SHP77 (cell line): ENCODE results near the gene MPPED1.

Experiments
- DNase-seq, 2 experiments: peaks; one replicate each; lab custom pipeline; 2025; lab: John Stamatoyannopoulos, UW

Gene MPPED1, protein sequence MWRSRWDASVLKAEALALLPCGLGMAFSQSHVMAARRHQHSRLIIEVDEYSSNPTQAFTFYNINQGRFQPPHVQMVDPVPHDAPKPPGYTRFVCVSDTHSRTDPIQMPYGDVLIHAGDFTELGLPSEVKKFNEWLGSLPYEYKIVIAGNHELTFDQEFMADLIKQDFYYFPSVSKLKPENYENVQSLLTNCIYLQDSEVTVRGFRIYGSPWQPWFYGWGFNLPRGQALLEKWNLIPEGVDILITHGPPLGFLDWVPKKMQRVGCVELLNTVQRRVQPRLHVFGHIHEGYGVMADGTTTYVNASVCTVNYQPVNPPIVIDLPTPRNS

DNA sequence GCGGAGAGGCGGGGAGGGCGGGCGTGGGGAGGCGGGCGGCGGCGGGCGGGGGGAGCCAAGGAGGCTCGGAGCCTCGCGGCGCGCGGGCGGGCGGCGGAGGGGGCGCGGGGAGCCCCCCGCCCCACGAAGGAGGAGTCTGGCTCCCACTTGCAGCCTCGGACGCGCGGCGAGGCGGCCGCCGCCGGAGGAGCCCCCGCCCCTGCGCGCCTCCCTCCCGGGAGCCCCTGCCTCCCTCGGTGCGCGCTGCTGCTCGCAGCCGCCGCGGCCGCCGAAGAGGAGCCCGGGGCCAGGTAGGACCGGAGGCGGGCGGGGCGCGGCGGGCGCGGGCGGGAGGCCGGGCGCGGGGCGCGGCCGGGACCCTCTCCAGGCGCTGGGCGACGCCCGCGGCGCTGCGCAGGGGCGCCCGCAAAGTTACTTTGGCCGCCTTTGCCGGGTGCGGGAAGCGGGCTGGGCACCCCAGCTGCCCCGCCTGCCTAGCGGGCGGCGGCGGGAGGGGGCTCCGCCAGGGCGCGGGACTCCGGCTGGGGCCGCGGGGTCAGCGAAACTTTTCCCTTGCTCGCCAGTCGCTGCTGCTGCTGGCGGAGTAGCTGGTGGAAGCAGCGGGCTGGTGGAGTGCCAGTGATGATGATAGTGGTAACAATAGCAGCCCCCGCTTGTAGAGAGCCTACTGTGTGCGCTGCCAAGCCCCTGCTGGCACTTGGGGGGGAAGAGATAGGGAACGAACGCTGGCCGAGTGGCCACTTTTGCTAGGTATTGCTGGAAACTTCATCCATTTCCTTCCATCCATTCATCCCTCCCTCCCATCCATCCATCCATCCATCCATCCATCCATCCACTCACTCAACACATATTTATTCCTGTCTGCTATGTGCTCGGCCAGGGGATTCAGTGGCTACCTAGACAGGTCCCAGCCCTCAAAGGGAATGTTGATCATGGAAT, at the start of gene MPPED1:
TSS of gene MPPED1 (plus strand) at position 146 of the 939 bp plus-strand sequence. CDS start 12,972 bp downstream, outside the sequence.
- no peak for DNase-seq

DNA sequence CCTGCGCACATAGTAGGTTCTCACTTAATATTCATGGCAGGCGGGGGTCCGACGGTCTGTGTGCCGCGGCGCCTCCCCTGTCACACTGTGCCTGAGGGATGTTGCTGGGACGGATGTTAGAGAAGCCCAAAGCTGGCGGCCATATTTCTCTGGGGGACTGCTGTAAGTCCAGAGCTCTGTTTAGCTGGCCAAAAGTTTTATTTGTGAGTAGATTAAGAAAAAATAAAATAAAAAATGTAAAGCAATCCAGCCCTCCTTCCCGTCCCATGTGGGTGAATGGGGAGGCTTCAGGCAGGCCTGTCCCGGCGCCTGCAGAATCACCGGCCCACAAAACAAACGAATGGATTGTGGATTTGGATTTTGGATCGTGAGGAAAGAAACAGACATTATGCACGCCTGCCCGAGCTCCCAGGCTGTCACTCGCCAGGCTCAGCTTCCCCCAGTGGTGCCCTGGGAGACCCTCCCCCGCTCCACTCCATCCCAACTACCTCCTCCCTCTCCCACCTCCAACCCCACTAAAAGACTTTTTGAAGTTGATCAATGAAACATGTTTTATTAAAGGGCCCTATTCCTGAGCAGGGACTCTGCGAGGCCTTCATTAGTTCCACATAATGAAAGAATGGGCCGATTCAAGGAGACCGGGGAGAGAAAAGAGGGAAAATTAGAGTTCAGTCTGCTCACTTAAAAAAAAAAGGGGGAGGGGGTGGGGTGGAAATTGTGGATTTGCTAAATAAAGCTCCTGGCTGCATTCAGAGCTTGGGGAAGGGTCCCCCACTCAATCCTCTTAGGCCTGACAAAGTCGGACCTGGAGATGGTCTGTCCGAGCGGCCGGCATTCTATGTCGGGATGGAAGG, 48.3 kb upstream of the MPPED1 start:
- no peak for DNase-seq

DNA sequence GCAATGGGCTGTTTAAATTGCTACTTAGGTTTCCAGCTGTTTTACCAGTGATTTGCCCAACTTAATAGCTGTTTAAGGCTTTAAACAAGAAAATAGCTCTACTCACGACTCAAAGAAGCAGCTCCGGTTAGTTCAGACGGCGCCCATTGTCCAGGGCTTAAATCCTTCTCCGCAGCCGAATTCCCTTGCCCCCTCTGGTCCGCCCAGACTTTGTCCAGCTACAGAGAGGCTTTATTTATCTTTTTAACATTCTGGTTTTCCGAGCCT, 47.7 kb upstream of the MPPED1 start:
- no peak for DNase-seq

DNA sequence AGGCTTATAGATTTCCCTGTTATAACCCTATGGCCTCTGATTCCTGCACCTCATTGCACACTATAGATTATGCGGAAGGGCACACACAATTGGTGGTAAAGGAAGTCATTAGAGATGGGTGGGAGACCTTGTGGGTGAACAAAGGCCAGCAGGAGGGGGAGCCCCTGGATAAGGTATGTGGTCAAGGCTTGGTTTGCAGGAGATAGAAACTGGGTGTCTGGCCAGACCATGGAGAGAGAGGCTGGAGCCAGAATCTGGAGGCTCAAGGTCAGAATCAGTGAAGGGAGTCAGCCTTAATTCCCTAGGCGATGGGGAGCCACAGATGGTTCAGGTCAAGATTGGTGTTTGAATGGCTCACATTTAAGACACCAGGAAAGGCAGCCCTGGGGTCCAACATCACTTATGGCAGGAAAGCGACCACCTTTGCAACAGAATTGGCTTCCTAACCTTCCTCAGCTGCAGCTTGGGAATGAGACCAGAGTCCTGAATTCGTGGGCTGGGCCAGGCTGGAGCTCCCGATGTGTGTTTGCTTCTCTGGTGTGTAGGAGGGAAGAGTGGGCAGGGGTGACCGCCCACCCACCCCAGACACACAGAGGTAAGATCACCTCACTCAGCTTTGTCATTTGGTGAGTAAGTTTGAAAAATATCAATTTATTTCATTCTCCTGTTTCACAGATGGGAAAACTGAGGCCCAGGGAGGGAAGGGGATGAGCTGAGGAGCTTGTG, 45.9 kb upstream of the MPPED1 start:
- DNase-seq: no peak

DNA sequence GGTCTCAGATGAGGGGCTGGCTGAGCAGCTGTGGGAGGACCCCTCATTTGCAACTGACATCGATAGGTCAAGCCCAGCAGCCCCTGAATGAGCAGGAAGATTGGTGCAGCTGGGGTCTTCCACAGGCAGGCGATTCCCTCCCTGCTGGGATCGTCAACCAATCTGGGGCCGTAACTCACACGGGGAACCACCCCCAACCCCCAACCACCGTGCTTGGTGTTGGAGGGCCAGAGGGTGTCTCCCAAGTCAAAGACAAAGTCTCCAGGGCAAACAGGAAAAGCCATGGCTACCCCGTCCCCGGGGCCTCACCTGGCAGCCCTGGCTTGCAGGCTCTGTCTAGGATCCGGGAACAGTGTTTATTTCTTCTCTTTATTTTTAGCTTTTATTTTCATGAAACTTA, 41.8 kb upstream of the MPPED1 start:
- DNase-seq: no peak

DNA sequence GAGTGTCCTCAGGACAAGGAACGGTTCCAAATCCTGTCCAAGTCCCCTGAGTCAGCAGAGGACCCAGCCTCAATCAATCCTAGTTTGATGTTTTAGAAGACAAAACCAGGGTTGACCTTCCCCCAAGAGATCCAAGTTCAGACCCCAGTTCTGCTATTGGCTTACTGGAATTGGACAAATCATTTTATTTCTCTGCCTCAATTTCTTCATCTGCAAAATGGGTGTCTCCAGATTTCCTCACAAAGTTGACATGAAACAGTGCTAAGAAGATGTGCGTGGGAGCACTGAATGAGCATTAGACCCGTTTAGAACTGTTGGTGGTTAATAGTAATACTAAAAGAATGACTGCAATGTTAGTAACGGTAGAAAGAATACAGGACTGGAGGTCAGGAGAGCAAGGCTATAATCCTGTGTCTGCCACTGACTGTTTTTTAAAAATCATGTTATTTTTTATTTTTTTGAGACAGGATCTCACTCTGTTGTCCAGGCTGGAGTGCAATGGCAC, 35.8 kb upstream of the MPPED1 start:
- DNase-seq: no peak

DNA sequence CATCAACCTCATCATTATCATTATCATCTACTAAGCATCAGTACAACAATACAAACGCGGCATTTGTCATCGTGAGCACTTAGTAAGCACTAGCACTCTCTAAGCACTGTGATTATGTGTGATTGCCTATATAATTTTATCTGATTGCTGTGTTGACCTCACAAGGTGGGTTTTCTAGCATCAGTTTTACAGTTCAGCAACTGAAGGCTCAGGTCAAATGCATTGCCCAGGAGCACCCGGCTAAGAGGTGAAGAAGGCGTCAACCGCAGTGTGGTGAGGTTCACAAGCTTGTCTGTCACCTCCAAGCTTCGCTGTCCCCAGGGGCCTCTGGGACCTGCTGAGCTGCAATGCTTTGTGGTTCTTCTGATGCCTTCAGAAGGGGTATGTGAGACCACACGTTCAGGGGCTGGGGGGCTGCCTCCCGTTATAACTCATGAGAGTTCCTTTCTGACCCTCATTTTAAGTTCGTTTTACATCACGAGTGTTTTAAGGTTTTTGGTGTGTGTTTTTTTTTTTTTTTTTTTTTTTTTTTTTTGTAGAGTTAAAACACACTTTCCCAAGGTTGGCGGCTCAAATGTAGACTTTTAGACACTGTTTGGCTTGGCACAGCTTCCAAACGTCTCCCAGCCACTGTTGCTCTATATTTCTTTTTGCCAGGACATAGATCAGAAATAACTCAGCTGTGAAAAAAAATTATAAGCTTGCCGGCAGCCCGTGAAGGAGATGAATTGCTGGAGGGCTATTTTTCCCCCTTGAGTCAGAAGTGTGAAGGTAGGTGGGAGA, 34.9 kb upstream of the MPPED1 start:
- no peak for DNase-seq

DNA sequence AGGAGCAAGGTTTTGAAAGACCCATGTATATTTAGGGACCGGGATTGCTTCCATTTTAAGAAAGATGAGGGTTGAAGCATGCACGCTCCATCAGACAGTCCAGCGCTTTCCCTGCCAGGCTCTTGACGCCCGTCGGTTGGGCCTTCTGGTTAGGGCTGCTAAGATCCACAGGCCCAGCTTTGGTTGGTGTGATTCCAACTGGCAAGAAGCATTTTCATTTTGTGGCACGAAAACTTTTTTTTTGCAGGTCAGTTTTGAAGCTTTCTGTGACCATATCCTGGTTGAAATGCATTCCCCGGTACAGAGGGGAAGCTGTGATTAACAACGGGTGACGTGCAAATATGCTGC, 34.3 kb upstream of the MPPED1 start:
- DNase-seq: no peak

DNA sequence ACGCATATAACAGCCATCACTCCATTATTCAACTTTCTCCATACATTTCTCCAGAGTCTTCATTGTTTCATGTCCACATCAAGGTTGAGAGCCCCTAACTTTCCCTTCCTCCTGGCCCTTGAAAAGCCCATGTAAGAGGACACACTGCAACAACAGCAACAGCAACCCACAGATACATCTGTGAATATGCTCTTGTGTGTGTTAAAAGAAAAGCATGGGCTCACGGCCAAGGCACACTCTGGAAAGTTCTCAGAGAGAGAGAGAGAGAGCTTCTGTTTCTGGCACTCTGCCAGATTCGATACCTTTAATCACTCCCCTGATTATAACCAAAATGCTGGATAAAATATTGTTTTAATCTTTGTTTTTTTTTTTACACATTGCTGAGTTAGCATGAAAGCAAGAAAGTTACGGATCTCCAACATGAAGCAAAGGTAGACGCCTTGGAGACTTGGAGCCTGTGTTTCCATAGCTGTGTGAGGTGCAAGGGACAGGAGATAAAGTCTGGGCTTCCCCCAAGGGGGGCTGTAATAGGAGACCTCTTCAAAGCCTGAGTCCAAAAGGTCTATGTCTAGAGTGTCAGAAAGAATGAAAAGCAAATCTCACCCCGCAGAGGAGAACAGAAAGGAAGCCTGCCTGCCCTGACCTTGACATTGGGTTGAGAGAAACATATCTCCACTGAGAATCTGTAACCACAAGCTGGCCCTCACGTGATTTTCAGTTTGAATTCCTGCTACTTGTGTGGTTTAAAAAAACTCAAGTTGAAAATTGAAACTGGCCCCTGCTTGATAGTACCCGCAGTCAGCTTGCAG, 33.7 kb upstream of the MPPED1 start:
- DNase-seq: no peak

DNA sequence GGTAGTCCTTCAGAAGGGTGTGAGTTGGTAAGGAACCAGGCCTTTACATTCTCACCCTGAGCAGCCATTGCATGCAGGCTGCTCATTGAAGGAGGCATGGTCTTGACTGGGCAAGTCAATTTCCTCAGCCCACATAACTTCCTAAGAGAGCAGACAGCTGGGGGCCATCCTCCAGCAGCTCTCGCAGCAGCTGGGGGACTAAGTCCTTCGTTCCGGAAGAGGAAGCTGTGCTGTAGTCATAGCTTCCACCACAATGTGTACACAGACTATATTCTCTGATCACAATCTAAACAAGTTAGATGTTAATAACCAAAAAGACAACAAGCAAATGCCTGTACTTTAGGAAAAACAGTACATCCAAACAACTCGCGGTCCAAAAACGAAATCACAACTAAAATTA, 30.1 kb upstream of the MPPED1 start:
- no peak for DNase-seq

DNA sequence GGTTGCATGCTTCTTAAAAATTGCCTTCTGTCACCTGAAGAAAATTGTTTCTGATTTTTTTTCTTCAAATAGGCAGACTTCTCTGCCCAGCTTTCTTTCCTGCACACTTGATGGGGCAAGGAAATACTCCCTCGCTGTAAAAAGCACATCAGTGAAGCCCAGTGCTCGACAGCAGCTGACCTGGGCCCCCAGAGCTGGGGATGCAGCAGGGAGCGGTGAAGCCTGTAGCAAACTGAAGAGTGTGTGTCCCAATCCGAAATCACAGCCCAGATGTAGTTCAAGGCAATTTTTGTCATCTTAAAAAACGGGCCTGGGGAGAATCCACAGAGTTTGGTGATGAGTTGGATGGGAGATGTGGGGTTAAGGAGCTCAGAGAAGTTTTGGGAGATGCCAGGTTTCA, 27.0 kb upstream of the MPPED1 start:
- DNase-seq: no peak

DNA sequence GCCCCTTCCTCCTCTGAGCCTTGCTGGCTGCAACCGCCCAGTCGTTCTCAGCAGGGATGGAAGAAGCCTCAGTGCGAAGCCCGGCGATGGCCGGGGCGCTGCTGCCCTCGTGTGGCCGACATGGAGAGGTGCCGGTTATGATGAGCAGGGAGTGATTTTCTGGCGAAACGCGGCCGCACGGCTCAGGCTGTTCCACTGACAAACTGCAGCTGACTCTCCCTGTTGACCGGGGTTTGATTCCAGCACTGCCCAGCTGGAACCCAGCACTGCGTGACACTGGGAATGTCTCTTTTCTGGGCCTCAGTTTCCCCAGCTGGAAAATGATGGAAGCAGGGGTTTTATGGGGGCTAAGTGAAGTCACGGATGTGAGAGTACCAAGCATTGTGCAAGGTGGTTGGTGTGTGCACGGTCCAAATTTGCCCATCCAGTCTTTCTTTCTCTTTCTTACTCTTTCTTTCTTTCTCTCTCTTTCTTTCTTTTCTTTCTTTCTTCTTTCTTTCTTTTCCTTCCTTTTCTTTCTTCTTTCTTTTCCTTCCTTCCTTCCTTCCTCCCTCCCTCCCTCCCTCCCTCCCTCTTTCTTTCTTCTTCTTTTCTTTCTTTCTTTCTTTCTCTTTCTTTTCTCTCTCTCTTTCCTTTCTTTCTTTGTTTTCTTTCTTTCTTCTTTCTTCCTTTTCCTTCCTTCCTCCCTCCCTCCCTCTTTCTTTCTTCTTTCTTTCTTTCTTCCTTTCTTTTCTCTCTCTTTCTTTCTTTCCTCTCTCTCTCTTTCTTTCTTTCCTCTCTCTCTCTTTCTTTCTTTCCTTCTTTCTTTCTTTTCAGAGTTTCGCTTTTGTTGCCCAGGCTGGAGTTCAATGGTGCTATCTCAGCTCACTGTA, 25.8 kb upstream of the MPPED1 start:
- peak; percentile 69 to 73 for DNase-seq

DNA sequence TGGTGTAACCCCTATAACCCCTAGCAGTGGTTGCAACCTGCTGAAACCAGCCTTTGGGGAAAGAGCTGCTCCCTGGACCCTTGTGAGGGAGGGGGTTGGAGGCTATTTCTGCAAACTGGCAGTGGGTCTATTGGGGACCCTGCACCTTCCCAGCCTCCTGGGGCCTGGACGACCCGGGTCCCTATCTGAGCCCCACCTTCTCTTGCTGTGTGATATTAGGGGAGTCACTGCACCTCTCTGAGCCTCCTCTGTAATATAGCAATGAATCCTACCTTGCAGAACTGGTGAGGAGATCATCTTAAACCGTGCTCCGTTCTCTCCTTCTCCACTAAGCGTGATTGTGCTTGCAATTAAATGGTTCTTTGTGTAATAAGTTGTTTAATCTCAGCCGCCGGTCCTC, 24.0 kb upstream of the MPPED1 start:
- DNase-seq: no peak

DNA sequence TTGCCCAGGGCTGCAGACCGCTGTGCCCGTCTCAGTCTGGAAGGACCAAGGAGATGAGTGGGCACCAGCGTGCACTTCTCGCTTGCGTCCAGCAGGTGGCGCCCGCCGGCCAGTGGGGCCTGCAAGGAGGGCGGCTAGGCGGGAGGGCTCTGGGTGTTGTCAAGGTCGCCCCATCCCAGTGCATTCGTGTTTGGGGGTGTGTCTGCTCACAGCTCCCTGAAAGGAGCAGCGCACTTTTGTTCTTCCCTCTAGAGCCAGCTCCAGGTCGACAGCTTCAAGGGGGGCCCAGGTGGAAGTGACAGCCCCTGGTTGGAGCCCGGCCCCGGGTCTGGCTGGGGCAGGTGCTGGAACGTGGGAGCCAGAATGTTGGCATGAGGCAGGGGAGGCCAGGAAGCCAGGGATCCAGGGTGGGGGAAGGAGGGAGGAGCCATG, 23.4 kb upstream of the MPPED1 start:
- DNase-seq: peak; percentile 58 to 59

DNA sequence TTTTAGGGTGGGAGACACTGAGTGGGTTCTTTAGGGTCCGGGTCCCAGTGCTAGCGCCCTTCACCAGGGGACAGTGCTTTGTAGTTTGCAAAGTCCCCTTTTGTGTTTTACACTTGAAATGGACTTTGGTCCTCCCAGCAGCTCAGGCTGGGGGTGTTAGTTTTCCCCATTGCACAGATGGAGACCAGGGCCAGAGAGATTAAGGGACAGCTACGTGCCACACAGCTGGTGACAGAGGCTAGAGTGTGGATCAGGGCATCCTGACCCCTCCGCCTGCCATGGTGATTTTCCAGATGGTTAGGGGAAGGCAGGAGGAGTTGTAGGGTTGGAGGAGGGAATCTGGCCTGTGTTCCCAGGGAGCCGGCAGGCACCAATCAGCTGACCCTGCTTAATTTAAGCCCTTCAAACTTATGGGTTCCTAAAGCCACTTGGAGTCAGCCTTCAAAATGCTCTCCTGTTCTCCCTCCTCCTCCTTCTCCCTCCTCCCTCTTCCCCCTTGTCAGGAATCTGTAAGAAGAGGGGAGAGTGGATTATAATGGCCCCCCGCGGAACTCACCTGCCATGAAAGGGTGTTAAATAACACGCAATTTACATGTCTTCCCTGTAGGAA, 22.5 kb upstream of the MPPED1 start:
- DNase-seq: no peak

DNA sequence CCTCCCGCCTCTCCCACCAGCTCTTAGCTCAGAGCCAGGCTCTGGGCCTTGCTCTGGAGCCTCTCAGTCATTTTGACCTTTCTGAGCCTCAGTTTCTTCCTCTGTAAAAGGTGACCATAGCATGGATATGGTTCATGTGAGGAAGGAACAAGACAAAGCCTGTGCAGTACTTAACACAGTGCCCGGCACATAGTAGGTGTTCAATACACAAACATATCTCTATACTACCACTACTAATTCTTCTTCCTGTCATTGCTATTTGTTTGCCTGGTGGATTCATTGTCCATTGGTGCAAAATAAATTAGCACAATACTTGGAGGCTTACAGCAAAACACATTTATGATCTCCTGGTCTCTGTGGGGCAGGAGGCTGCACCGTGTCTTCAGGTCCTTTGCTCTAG, 21.6 kb upstream of the MPPED1 start:
- no peak for DNase-seq

DNA sequence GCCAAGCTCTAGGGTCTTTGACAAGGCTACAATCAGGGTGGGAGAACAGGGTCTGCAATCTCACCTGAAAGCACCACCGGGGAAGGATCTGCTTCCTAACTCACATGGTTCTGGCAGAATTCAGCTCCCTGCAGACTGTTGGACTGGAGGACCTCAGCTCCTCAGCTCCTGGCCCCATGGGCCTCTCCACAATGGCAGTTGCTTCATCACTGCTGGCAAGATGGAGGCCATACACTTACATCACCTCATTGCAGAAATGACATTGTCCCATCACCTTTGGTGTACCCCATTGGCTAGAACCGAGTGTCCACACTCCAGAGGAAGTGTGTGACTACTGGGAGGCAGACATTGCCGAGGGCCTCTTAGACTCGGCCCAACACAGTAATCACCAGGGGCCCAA, 20.9 kb upstream of the MPPED1 start:
- no peak for DNase-seq

DNA sequence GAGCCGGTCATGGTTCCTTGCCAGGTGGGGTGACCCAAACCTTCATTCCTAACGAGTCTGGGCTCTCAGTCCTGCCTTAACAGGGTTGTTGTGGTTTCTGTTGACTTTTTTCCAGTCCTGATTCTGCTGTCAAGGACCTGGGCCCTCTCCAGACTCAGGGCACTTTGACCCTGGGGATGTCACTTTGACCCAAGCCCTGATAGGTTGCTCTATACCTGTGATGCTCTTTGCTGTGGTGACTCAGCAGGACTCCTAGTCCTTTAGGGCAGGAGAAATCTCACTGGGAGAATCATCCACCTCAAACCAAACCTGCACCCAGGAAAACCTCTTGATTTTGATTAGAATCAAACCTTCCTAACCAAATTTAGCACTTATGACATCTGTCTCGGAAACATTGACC, 20.5 kb upstream of the MPPED1 start:
- no peak for DNase-seq
